Hindlimb muscle (tissue), 1 donor: ENCODE results near the gene PRPF19. TPM values are rescaled to one million over a fixed set of nuclear protein-coding genes. Genes with fewer than 3 reads are reported as not detected.

Experiments used
- DNase-seq: peaks from one replicate; pipeline ENCODE4 v3.0.0-alpha.2; 2013
- polyA plus RNA-seq: library from polyadenylated mRNA; unstranded; fragments of 120-200 nt; gene quantifications from one replicate; pipeline ENCODE4 v1.2.1, GENCODE V29; 2013; ENCODE audit not compliant: insufficient read length

PRPF19 gene
- polyA plus RNA-seq, 1 donor = 64.2 TPM

DNA sequence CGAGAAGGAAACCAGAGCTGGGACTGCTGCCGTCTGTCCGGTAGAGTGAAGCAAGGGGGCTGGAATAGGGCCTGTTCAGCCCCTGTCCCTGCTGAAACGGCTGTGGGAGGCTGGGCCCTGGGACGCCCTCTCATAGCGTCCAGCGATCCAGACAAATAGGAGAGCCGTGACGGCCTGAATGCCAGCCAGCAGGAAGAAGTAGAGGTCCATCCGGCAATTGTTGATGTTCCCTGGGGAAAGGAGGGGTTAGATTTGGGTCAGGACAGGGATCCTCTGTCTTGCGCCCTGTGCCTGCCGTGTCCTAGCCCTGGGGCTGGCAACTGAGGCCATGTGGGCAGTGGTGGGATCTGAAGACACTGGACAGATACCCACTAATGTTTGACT lies 30.8 kb upstream of the PRPF19 start:
- no peak for DNase-seq

DNA sequence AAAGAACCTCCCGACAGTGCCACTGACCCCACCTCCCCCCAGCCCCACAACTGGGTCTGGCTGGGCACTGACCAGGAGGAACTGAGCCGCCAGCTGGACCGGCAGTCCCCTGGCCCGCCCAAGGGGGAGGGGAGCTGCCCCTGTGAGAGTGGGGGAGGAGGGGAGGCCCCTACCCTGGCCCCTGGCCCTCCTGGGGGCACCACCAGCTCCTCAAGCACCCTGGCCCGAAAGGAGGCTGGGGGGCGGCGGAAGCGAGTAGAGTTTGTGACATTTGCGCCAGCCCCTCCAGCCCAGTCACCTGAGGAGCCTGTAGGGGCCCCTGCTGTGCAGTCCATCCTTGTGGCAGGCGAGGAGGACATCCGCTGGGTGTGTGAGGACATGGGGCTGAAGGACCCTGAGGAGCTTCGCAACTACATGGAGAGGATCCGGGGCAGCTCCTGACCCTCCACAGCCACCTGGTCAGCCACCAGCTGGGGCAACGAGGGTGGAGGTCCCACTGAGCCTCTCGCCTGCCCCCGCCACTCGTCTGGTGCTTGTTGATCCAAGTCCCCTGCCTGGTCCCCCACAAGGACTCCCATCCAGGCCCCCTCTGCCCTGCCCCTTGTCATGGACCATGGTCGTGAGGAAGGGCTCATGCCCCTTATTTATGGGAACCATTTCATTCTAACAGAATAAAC lies 30.2 kb upstream of the PRPF19 start:
- DNase-seq = no peak

DNA sequence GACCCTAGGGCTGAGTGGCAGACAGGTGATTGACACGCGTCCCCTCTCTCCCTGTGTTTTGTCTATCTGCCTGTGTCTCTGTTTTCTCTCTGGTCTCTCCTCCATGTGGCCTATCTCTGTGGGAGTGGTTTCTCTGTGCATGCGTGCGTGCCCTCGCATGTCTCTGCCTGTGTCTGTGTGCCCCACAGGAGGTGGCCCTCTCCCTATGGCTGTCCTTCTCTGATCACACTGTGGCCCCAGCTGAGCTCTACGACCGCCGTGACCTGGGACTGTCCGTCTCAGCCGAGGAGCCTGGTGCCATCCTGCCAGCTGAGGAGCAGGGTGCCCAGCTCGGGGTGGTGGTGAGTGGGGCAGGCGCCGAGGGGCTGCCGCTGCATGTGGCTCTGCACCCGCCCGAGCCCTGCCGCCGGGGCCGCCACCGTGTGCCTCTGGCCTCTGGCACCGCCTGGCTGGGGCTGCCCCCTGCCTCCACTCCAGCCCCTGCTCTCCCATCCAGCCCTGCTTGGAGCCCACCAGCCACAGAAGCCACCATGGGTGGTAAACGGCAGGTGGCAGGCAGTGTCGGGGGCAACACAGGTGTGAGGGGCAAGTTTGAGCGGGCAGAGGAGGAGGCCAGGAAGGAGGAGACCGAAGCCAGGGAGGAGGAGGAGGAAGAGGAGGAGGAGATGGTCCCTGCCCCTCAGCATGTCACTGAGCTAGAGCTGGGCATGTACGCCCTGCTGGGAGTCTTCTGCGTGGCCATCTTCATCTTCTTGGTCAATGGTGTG lies 29.5 kb upstream of the PRPF19 start:
- no peak for DNase-seq

DNA sequence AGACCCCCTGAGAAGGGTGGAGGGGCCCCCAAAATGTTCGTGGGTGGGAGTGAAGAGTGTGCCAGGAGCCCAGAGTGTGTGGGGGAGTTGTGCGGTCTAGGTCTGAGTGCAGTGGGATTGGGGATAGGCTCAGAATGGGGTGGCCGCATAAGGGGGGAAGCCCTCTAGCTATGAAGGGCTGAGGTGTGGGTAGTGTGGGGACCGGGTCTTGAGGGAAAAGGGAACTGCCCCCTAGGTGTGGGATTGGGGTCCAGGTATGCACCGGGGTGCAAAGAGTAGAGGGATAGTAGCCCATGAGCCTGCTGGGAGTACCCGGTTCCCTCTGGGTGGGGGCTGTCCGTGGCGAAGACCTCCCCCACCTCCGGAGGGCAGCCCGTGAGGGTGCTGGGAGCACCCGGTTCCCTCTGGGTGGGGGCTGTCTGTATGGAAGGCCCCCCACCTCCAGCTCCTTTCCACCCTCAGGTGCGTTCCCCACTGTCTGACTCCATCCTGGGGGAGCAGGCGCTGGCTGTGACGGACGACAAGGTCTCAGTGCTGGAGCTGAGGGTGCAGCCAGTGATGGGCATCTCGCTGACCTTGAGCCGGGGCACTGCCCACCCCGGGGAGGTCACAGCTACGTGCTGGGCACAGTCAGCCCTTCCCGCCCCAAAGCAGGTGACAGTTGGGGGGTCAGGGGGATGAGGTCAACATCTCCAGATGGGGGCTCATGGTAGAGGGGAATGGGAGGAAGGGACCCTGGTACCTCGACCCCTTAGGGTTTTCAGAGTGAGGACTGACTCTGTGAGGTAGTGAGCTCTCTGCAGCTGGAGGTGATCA lies 28.6 kb upstream of the PRPF19 start:
- DNase-seq = no peak

DNA sequence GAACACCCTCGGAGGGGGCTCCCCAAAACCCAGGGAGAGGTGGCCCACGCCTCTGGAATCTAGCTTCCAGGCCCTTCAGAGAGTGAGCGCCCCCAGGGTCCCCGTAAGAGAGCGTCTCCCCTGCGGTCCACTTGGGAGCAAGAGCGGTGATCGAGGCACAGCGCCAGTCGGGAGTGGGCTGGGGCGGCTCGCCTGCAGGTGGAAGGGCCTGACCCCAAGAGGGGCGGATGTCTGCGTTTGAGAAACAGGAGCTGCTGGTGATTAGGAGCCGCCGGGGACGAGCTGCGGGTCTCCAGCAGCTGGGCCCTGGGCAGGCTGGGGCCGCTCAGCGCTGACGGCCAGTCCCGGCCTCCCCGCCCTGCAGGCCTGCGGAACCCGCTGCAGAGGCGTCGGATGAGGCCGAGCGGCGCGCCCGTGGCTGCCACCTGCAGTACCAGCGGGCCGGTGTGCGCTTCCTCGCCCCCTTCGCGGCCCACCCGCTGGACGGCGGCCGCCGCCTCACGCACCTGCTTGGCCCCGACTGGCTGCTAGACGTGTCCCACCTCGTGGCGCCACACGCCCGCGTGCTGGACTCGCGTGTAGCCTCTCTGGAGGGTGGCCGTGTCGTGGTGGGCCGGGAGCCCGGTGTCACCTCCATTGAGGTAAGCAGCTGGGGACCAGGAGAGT lies 27.9 kb upstream of the PRPF19 start:
- no peak for DNase-seq

DNA sequence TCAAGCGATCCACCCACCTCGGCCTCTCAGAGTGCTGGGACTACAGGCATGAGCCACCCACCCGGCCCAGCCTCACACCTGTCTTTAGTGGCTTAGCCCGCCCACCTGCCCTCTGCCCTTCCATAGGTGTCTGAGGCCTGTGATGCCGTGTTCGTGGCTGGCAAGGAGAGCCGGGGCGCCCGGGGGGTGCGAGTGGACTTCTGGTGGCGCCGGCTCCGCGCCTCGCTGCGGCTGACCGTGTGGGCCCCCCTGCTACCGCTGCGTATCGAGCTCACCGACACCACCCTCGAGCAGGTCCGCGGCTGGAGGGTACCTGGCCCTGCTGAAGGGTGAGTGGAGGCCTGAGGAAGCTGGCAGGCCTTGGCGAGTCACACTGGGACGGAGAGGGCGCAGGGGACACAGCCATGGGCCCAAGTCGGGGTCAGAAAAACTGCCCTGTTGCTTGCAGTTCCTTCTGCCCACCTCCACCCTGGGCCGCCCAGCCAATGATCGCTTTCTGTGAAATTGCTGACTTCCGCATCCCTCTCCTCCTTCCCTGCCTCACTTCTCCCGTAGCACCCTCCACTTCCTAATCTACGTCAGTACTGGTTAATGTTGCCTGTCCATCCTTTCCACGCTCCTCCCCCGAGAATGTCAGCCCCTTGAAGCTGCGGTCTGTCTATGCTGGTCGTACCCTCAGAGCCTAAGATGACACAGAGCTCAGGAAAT lies 27.2 kb upstream of the PRPF19 start:
- no peak for DNase-seq

DNA sequence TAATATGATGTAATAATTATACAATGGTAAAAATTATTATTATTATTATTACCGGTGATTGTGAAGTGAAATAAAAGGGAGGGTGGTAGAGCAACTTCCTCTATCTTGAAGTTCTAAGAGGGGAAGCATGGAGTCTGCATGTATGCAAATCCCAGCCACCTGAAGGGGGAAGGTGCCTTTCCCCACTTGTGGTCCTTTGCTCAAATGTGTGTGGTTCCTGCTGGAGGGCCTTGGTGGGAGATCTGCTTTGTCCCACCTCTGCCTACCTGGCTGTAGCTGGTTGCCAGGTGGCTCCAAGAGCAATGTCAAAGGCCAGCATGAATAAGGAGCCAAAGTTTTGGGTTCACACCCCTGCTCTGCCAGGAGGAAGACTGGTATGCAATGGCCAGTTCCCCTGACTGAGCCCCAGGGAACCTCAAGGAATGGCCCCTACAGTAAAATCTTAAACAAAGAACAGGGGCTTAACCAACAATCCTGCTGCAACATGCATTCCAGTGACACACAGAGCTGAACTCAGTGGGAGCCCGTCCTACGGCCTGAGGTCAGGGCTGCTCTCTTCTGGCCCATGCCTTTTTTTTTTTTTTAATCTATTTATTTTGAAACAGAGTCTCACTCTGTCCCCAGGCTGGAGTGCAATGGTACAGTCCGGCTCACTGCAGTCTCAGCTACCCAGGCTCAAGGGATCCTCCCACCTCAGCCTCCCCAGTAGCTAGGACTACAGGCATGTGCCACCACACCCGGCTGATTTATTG lies 26.4 kb upstream of the PRPF19 start:
- DNase-seq = no peak

DNA sequence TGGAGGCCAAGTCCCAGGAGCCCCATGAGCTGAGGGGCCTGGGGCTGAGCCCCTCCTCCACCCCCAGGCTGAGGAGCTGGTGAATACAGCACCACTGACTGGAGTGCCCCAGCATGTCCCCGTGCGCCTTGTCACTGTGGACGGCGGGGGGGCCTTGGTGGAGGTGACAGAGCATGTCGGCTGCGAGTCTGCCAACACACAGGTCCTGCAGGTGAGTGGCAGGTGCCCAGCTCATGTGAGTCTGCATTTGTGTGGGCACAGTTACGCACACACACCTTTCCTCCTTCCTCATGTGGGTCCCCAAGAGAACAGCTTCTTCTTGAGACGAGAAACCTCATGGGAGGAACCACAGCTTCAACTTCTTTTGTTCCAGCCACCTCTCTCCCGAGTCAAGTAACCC lies 25.5 kb upstream of the PRPF19 start:
- no peak for DNase-seq

DNA sequence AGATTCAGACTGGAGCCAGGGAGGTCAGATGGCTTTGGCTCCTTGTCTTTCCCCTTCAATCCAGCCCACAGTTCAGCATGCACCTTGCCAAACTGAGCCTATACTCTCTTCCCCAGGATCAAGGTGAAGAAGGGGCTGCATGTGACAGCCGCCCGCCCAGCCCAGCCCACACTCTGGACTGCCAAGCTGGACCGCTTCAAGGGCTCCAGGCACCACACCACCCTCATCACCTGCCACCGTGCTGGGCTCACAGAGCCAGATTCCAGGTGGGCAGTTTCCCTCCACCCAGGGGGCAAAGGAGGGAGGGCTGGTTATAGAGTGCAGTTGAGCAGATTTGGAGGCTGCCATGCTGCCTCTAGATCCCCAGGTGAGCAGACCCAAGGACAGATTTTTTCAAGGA lies 24.0 kb upstream of the PRPF19 start:
- DNase-seq = no peak

DNA sequence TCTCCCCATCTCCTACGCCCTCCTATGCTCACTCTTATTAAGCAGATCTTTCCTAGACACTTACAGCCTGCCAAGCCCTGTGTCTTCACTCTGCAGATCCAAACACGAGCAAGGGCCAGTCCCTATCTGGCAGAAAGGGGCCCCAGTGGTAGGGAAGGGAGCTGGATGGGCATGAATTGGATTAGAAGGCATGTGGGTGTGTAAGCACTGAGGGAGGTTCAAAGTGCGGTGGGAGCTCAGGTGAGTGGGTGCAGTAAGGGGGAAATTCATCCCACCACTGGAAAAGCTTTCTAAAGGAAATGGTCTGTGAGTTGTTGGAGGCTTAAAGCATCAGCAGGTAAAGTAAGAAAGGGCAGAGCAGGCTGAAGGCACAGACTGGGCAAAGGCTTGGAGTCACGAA lies 23.4 kb upstream of the PRPF19 start:
- DNase-seq = no peak

DNA sequence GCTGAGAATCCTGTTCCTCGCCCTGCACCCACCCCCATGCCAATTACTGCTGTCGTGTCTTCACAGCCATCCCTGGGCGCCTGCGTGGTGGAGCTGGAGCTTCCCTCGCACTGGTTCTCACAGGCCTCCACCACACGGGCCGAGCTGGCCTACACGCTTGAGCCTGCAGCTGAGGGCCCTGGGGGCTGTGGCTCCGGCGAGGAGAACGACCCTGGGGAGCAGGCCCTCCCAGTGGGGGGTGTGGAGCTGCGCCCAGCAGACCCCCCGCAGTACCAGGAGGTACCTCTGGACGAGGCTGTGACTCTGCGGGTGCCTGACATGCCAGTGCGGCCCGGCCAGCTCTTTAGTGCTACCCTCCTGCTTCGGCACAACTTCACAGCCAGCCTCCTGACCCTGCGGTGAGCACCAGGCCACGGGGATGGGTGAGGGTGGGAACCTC lies 22.2 kb upstream of the PRPF19 start:
- DNase-seq = no peak

DNA sequence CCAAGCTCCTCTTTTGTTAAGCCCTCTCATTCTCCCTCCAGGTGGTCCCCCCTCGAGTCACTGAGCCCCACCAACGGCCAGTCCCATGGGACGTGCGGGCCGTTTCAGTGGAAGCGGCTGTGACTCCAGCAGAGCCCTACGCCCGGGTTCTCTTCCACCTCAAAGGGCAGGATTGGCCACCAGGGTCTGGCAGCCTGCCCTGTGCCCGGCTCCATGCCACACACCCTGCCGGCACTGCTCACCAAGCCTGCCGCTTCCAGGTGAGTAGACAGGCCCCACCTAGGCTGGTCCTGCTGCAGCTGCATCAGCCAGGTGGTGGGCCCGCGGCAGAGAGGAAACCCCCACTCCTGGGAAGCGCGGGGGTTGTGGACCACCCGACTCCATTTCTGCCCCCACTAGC lies 21.2 kb upstream of the PRPF19 start:
- DNase-seq = no peak

DNA sequence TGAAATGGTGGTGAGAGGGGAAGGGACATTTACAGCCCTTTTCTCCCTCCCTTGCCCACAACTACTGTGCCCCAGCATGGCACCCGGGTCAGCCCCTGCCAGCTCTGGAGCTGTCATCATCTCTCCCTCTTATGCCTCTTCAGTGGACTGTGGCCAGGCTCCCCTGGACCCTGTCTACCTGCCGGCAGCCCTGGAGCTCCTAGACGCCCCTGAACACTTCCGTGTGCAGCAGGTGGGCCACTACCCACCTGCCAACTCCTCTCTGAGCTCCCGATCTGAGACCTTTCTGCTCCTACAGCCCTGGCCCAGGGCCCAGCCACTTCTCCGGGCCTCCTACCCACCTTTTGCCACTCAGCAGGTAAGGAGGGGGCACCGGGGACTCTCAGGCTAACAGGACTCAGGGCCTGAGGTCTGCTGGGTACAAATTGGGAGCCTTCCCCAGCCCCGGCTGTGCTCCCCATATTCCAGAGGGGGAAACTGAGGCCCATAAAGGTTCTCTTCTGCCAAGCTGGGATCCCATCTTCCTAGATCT lies 20.7 kb upstream of the PRPF19 start:
- DNase-seq = no peak

DNA sequence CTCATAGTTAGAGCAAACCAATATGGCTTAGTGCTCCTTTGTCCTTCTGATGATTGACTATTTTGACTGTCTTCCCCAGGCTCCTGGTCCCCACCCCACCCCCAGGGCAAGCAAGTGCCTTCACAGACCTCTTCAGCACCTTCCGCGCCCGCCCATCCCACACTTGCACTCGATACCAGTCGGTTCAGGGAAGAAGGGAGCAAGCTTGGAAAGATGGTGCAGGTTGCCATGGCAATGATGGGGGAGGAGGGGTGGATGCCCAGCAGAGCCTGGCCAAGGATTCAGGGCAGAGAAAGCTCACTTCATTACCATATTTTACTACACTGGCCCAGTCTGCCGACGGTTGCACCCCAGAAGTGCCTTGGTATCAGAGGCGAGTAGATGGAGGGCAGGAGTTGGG lies 20.1 kb upstream of the PRPF19 start:
- DNase-seq = no peak

DNA sequence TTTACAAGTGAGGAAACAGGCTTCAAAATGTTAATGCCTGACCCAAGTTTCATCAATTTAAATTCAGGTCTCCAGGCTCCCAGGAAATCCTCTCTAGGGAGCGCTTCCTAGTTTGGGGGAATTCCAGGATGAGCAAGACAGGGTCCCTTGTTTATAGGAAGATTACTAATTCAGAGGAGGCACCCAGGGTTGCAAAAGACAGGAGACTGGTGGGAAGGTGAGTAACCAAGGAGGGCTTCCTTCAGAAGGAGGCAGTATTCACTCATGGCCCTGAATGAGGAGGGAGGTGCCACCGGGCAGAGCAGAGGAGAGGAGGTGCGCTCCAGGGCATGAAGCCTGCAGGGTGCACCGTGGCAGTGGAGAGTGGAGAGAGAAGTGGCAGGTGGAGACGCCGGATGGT lies 19.5 kb upstream of the PRPF19 start:
- DNase-seq = no peak

DNA sequence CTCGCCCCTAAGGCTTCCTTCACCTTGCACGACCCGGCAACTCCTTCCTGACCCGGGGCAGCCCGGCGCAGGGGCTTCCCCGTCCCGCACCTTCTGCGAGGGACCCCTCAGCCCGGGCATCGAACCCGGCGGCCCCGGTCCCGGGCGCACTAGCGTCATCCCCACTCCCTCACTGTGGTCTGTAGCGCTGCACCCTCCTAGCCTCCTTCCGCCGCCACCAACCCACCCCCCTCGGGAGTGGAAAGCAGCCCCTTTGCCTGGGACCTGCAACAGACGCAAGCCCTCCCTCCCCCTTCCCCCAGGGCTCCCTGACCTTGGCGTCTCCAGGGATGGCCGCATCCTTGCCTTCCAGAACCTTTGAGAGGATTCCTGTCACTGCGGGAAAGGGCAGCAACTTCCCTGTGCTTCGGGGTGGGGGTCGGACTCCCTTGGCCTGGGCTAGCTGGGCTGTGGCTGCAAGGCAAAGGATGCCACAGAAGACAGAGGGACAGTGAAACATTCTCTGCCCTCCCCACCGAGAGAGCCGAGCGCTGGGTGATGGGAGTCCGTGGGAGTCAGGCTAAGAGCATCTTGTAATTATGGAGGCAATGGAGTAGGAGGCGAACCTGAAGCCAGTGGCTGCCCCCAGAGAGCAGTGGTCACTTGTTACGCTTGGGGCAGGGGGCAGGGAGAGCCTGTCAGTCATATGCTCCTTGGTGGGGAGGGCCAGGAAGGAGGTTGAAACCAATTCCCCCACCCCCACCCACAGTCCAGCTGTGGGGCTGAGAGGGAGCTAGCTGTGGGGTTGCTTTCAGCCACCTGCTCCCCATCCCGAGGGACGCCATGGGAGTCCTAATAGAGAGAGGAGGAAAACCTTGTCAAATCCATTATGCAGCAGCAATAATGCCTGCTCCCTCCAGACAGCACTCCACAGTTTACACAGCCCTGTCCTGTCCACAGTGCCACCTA lies 18.8 kb upstream of the PRPF19 start:
- no peak for DNase-seq

DNA sequence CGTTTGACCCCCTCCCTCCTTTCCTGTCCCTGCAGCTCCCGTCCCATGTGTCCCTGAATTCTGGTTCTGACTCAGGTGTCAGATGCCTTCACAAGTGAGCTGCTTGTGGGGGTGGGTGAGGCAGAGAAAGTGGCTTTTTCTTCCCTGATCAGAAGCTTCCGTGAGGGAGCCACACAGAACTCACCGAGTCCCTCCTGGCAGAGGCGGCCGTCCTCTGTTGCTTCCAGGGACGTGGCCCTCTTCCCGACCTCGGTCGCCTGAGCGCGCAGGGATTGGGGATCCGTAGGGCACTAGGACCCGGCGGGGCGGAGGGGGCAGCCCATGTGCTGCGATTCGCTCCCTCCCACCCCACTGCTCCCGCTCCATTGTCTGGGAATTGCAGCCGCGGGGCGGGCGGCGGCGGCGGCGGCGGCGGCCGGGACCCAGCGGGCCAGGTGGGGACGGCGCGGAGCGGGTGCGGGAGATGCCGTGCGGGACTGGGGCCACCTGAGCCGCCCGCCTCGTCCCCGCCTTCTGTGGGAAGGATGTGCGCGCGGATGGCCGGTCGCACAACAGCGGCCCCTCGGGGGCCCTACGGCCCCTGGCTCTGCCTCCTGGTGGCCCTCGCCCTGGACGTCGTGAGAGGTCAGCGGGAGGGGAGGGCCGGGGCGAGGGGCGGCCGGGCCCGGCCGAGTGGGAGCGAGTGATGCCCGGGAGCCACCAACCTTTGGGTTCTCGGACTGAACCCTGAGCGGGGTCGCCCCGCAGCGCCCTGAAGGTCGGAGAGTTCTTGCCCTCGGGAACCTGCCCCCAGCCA lies 17.9 kb upstream of the PRPF19 start, which contains the start of gene TMEM132A:
Gene TMEM132A, plus strand, starts transcription at position 351 of the 796 bp plus-strand sequence. Its CDS starts 174 bp downstream, at position 525.
- DNase-seq = peak; percentile 78

DNA sequence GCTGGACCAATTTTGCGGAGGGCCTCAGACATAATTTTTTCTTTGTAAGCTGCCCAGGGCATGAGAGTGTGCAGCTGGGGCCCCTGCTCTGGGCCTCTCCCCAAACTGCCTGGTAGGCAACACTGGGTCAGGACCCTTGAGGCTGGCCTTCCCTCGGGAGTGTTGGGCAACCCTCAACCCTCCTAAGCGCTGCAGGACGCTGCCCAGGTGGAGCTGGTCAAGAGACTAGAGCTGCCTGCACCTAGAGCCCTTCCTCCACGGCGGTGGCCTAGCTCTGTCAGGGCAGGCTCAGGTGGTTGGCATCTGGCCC lies 17.4 kb upstream of the PRPF19 start:
- DNase-seq = no peak

DNA sequence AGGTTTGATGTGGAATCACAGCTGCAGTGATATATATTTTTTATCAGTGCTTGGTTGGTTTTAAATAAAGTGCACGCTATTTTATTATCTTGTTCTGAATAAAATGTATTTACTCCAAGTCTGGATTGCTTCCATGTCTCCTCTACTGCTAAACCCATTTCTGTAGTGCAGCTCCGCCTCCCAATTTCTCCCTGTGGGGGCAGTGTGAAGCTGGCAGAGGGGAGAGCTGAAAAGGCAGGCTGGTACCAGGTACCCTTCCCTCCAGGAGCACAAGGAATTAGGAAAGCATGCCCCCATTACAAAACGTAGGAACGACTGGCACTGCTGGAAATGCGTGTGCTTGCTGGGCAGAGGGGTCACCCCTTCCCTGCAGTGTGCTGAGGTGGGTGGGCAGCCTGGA lies 16.9 kb upstream of the PRPF19 start:
- DNase-seq = no peak
